GM19043 (cell line): Measurements from ENCODE around the gene ZNF286A.
"Not testable (repeated sequence)": the region's sequence is repeated elsewhere in the genome, so short reads cannot be mapped to it uniquely, and the experiment has no call there.

Experiments
- ATAC-seq: cut with Tn5 transposase; IDR thresholded peaks from one replicate; pipeline ENCODE4 v1.9.1; 2021; ENCODE audit warnings: low read depth; ENCODE audit not compliant: unreplicated experiment

The ZNF286A gene

GRCh38 chr17:15699413-15699924 is at the start of gene ZNF286A:
TSS of gene ZNF286A (plus strand) at chr17:15699752. CDS start at chr17:15700330, 578 bp downstream.
- ATAC-seq, result peak; percentile 96

GRCh38 chr17:15649861-15650421 is 49.6 kb upstream of the ZNF286A start:
- ATAC-seq, result no peak

- no peak for ATAC-seq
Measured at GRCh38 chr17:15650741-15651582, 48.6 kb upstream of the ZNF286A start.

GRCh38 chr17:15651583-15652110 is 47.9 kb upstream of the ZNF286A start:
- ATAC-seq, result peak; percentile 67

DNA sequence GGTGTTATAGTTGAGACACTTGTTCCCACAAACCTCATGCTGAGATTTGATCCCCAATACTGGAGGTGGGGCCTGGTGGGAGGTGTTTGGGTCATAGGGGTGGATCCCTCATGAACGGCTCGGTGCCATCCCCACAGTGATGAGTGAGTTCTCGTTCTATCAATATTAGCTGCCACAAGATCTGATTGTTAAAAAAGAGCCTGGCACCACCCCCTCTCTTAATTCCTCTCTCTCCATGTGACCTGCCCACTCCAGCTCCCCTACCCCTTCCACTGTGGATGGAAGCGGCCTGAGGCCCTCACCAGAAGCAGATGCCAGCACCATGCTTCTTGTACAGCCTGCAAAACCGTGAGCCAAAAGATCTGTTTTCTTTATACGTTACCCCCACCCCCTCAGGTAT is 46.6 kb upstream of the ZNF286A start:
- ATAC-seq, result no peak

GRCh38 chr17:15654401-15654800 is 45.2 kb upstream of the ZNF286A start:
- not testable (repeated sequence) for ATAC-seq

DNA sequence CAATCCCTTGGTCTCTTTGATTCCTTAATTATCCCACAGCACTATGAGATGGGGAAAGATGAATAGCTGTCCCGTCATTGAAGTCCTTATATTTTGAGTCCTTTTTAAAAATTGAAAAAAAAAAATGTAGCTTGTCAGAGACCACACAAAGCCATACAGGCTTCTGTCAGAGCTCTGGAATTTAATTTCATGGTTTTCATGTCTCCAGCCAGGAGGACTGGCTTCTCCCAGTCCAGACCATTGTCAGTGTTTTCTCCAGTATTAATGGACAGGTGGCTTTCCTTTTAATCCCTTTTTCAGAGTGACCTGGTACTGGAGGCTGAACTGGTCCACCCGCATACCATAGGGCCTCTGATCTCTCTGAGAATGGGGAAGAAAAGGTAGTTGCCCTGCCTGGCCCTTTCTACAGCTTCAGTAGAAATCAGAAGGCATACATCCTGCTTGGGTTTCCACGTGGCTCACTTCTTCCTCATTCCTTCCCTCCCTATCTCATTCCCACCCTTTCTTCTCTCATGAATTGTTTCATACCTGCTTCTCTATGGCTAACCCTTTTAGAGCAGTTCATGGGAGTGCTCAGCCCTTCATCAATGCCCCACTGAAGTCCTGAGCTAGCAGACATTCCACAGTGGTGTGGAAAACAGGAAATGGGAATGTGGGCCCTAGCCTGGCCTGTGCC is 44.5 kb upstream of the ZNF286A start:
- ATAC-seq, result no peak

DNA sequence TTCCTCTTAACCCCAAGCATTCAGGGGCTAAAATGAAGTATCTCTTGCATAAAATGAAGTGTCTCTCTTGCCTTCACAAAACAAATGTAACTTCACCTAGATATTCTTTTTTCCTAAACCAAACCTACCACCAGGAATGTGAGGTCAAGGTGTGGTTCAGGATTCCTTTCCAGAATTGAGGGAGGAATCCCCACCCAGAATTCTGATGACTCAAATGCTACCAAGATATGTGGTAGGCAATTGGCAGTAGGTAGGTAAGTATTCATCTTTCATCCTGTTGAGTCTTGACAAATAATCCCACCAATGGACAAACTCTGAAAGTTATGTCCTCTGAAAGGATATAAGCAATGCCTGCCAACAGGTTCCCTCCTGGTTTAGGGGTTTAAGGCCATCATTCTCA is 41.7 kb upstream of the ZNF286A start:
- no peak for ATAC-seq

DNA sequence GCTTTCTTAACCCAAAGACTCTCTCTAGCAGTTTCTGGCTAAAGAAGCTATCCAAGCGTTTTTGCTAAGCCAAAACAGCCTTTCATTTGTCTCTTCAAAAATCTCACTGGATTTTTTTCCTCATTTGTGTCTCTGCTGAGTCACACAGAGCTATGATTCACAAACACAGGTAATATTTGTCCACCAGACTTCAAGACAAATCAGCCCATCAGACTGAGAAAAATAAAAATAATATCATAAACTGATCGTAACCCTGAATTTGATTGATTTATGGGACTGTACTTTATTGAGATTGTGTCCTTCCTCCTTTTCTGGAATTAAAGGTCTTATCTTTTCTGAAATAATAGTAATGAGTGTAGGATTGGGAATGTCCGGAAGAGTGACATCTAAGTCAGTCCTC is 41.3 kb upstream of the ZNF286A start:
- no peak for ATAC-seq

- no peak for ATAC-seq
Measured at GRCh38 chr17:15659236-15659635, 40.3 kb upstream of the ZNF286A start.

DNA sequence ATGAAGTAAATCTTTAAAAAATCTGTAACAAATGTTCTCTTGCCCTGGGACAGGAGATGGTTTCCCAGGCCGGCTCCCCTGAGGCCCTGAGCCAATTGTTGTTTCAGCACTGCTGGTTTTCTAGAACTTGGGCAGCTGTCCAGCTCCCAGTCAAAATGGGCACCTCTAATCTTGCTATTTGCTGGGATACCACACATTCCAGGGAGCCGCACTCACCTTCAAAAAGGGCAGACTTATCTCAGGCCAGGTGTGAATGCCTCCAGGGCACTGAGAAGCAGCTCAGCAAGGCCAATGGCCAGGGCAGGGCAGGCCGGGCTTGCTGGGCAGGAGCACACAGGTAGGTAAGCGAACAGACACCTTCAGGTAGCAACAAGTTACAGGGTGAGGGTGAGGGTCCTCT is 39.9 kb upstream of the ZNF286A start:
- no peak for ATAC-seq

GRCh38 chr17:15660077-15660476 is 39.5 kb upstream of the ZNF286A start:
- no peak for ATAC-seq

DNA sequence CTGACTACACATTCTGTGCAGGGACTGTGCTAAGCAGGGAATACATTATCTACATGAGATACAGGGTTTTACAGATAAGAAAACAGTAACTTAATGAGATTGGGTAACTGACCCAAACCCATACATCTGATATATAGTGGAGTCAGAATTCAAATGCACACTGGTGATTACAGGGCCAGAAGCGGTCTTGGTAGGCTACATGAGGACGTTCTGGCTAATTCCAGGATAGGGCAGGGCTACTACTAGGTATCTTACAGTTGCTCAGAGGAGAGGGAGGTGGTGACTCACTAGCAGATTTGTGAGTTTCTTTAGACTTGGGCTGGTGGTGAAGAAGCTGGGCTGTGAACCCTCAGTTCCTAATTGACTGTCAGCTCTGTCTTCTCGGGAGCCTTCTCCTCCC is 36.9 kb upstream of the ZNF286A start:
- no peak for ATAC-seq

- no peak for ATAC-seq
Measured at GRCh38 chr17:15663176-15663575, 36.4 kb upstream of the ZNF286A start.

DNA sequence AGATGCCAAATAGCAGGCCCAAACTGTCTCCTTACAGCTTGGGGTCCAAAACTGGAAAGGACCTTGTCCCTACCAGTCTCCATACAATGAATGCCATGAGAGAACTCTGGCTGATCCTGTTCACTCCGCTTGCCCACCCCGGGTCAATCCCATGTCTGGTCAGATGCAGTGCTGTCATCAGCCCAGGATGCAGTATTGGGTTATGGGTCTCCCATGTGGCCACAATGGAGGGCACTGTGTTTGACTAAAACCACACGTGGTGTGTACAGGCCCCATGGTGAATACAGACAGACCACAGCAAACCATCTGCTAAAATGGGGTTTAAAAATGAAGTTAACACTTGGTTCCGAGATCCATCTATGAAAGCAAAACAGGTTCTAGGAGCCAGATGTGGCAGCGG is 35.9 kb upstream of the ZNF286A start:
- ATAC-seq, result no peak

GRCh38 chr17:15669526-15669925 is 30.0 kb upstream of the ZNF286A start:
- not testable (repeated sequence) for ATAC-seq

GRCh38 chr17:15674640-15675039 is 24.9 kb upstream of the ZNF286A start:
- not testable (repeated sequence) for ATAC-seq

DNA sequence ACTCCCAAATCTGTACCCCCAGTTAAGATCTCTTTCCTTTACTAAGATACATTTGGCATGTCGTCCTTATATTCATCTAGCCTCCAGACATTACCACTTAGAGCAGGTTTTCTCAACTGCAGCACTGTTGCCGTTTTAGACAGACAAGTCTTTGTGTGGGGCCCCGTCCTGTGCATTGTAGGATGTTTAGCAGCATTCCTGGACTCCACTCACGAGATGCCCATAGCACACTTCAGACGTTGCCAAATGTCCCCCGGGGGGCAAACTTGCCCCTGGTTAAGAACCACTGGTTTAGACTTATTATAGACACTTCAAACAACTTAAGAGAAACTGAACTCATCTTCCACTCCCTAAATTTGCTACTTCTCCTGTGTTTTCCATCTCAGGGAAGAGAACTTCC is 23.6 kb upstream of the ZNF286A start:
- not testable (repeated sequence) for ATAC-seq

- ATAC-seq, result not testable (repeated sequence)
Measured at GRCh38 chr17:15683135-15683534, 16.4 kb upstream of the ZNF286A start.

DNA sequence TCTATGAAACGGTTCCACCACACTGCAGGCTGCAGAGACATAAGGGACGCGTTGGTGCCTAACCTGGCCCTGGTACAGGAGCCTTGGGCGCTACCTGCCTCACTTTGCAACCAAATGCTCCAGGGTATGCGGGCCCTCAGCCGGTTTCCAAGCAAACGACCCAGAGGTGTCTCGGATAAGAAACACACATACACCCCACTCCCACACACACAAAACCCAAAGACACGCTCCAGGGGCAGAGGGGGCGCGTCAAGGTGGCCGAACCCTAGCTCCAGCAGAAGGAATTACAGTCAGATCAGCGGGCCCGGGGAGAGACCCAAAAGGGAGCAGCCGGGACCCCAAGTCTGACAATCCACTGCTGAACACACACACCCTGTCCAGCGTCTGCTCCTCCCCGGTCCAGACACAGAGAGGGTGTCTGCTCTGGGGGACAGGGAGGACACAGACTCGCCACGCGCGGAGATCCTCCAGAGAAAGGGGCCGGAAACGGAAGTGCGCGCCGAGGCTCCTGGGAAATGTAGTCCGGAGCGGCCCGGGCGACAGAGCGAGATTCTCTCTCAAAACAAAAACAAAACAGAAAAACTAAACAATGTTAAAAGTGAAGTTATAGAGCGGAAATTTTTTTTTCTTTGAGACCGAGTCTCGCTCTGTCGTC is 15.6 kb upstream of the ZNF286A start, which contains the start of gene TRIM16:
TRIM16 (minus strand) TSS at position 488 of the 655 bp plus-strand sequence. CDS start 32,702 bp downstream, outside the sequence.
- ATAC-seq, result peak; percentile 93
